BJ (cell line): ENCODE measurements around the gene MGAT4B. TPM values are rescaled to one million over a fixed set of nuclear protein-coding genes. Genes with fewer than 3 reads are reported as not detected.

Source experiments
- CTCF ChIA-PET: fragments of 350-600 bp; formaldehyde crosslinking; extraction: SDS; loops from one replicate; lab custom pipeline; 2021; ENCODE audit warnings: antibody characterized with exemption, inconsistent platforms; lab: Yijun Ruan, JAX
- POLR2A ChIA-PET: fragments of 300-600 bp; sonication (Branson Sonifier 250); formaldehyde crosslinking; extraction: SDS; loops from one replicate; lab custom pipeline; 2021; ENCODE audit warnings: antibody characterized with exemption; lab: Charles Lee
- DNase-seq: peaks from one replicate; pipeline ENCODE4 v3.0.0-alpha.2; 2011; ENCODE audit warnings: low read depth
- H3K27me3 ChIP-seq: 2 replicates; pipeline ENCODE4 v1.6.0; 2011; ENCODE audit warnings: low read length; ENCODE audit not compliant: control insufficient read depth, insufficient read depth
- H3K36me3 ChIP-seq: 2 replicates; pipeline ENCODE4 v1.5.1; 2011; ENCODE audit warnings: low read length; ENCODE audit not compliant: control insufficient read depth, insufficient read depth
- H3K4me3 ChIP-seq: 2 replicates; pipeline ENCODE4 v1.5.1; 2011; ENCODE audit warnings: low read depth, mild to moderate bottlenecking, control low read depth, low read length
- polyA plus RNA-seq: library from polyadenylated mRNA; depleted of rRNA; stranded (reverse); fragments of >200 nt; gene quantifications from 2 replicates; pipeline ENCODE4 v1.2.3, GENCODE V29; 2011
- TF ChIP-seq, protein P1 (sequence below): IDR thresholded peaks from 2 replicates; pipeline ENCODE4 v1.5.1; 2011; ENCODE audit warnings: low read depth, mild to moderate bottlenecking, control low read depth, inconsistent platforms, low read length, moderate library complexity; ENCODE audit not compliant: insufficient read depth

The MGAT4B gene
- polyA plus RNA-seq, 1 experiment = 131 TPM

DNA sequence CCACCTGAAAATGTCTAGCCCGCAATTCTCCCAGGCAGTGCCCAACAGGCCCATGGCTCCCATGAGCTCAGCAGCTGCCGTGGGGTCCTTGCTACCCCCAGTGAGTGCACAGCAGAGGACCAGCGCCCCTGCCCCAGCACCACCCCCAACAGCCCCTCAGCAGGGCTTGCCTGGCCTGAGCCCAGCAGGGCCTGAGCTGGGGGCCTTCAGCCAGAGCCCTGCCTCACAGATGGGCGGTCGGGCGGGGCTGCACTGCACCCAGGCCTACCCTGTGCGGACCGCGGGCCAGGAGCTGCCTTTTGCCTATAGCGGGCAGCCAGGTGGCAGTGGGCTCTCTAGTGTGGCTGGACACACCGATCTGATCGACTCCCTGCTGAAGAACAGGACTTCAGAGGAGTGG, 32.2 kb downstream of the MGAT4B start:
- TF ChIP-seq, protein P1, sequence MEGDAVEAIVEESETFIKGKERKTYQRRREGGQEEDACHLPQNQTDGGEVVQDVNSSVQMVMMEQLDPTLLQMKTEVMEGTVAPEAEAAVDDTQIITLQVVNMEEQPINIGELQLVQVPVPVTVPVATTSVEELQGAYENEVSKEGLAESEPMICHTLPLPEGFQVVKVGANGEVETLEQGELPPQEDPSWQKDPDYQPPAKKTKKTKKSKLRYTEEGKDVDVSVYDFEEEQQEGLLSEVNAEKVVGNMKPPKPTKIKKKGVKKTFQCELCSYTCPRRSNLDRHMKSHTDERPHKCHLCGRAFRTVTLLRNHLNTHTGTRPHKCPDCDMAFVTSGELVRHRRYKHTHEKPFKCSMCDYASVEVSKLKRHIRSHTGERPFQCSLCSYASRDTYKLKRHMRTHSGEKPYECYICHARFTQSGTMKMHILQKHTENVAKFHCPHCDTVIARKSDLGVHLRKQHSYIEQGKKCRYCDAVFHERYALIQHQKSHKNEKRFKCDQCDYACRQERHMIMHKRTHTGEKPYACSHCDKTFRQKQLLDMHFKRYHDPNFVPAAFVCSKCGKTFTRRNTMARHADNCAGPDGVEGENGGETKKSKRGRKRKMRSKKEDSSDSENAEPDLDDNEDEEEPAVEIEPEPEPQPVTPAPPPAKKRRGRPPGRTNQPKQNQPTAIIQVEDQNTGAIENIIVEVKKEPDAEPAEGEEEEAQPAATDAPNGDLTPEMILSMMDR = no peak
- CTCF ChIA-PET = interaction anchor here (1.9 to 2.1 kb wide), 2 partner anchors 8 to 11 kb away, joined by 5 to 6 read pairs; no protein-coding TSS in a partner anchor
- DNase-seq = no peak
- POLR2A ChIA-PET = no interaction called here
- peaks cover 33% of the 10 kb centered on the region for H3K36me3 ChIP-seq
- H3K27me3 ChIP-seq = no peaks in the 10 kb centered on the region
- H3K4me3 ChIP-seq = no peak overlapping the region

DNA sequence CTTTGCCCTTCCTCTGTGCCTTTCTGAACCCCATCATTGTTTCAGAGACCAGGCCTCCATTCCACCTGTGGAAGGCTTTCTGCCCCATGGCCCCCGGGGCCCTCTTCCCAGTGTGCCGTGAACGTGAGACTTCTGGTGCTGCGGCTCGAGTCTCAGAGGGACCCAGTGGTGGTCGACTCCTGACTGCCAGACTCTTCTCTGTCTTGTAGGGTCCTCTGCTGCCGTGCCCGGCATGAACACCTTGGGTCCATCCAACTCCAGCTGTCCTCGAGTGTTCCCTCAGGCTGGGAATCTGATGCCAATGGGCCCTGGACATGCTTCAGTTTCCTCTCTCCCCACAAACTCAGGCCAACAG, 33.0 kb downstream of the MGAT4B start:
- TF ChIP-seq, protein P1 = no peak
- DNase-seq = no peak
- Histone ChIP-seq H3K36me3 (peaks cover 38% of the 10 kb centered on the region), H3K27me3 (no peaks in the 10 kb centered on the region), H3K4me3 (no peak overlapping the region)
- POLR2A ChIA-PET = no interaction called here
- CTCF ChIA-PET = interaction anchor here (1.9 kb wide), 1 partner anchor 10 kb away, joined by 6 read pairs; no protein-coding TSS in a partner anchor

DNA sequence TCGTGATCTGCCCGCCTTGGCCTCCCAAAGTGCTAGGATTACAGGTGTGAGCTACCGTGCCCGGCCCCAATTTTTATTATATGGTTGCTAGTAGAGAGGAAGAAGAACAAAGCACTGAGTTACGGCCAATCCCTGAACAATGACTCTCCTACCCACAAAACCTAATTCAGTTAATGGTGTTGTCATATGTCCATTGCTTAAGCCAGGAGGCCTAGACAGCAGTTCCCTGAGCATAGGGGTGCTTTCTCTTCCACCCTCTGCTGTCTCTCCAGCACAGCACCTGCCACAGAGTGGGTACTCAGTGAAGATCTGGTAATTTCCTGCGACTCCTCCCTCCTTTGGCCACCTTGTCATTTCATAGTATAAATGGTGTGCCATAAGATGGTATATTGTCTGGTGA, 34.3 kb downstream of the MGAT4B start:
- DNase-seq = no peak
- TF ChIP-seq, protein P1 = no peak
- Histone ChIP-seq H3K4me3 (no peak overlapping the region), H3K27me3 (no peaks in the 10 kb centered on the region), H3K36me3 (peaks cover 36% of the 10 kb centered on the region)
- ChIA-PET POLR2A (no interaction called here), CTCF (interaction anchor here (3.2 kb wide), 1 partner anchor 9 kb away, joined by 17 read pairs; no protein-coding TSS in a partner anchor)

DNA sequence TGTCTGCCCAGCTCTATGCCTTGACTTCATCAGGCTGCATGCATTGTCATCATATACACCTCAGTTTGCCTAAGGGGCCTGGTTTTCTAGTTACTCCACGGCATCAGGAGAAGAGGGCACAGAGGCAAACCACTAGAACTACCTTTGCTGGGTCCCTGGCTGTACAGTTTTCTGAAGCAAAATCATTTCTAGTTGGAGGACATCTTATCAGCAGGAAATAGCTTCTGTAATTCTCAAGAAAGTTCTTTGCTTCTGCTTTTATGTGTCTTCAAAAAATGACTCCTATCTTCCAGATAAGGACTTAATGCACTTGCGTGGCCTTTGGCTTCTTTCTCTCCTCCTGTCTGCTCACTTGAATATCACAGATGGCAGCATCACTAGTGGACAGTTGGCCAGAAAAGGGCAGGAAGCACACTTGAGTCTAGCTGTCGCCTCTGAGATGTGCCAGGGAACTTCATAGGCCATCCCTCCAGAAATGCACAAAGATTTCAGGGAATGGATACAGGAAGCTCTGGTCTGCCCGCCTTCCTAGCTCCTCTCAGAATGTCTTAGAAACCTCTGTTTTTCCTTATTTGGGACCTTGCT, 35.3 kb downstream of the MGAT4B start:
- POLR2A ChIA-PET = no interaction called here
- Histone ChIP-seq H3K36me3 (peaks cover 36% of the 10 kb centered on the region), H3K27me3 (no peaks in the 10 kb centered on the region), H3K4me3 (no peak overlapping the region)
- CTCF ChIA-PET = interaction anchor here (3.2 kb wide), 1 partner anchor 8 kb away, joined by 17 read pairs; no protein-coding TSS in a partner anchor
- TF ChIP-seq, protein P1 = no peak
- no peak for DNase-seq

DNA sequence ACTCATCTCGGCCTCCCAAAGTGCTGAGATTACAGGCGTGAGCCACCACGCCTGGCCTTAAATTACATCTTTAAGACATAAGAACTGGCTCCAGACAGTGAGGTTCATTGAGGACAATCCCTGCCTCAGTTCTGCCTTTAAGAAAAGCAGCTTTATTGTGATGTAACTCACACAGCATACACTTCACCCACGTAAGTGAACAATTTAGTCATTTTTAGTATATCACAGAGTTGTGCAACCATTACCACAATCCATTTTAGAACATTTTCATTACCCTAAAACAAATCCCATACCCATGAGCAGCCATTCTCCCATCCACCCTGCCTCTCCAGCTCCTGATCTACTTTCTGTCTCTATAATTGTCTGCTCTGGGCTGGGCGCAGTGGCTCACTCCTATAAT, 36.9 kb downstream of the MGAT4B start:
- Histone ChIP-seq H3K36me3 (peaks cover 29% of the 10 kb centered on the region), H3K4me3 (no peak overlapping the region), H3K27me3 (no peaks in the 10 kb centered on the region)
- no peak for DNase-seq
- POLR2A ChIA-PET = no interaction called here
- TF ChIP-seq, protein P1 = no peak
- CTCF ChIA-PET = no interaction called here
